ENCODE results near the gene SGIP1. TPM values are rescaled to one million over a fixed set of nuclear protein-coding genes. Genes with fewer than 3 reads are reported as not detected.

SGIP1 gene
- total and polyA plus RNA-seq, 2 of the 8 experiments (the other 6 are each of a cell fraction or from before 2014, with no cell fraction given), result 1.4 to 2.1 TPM

DNA sequence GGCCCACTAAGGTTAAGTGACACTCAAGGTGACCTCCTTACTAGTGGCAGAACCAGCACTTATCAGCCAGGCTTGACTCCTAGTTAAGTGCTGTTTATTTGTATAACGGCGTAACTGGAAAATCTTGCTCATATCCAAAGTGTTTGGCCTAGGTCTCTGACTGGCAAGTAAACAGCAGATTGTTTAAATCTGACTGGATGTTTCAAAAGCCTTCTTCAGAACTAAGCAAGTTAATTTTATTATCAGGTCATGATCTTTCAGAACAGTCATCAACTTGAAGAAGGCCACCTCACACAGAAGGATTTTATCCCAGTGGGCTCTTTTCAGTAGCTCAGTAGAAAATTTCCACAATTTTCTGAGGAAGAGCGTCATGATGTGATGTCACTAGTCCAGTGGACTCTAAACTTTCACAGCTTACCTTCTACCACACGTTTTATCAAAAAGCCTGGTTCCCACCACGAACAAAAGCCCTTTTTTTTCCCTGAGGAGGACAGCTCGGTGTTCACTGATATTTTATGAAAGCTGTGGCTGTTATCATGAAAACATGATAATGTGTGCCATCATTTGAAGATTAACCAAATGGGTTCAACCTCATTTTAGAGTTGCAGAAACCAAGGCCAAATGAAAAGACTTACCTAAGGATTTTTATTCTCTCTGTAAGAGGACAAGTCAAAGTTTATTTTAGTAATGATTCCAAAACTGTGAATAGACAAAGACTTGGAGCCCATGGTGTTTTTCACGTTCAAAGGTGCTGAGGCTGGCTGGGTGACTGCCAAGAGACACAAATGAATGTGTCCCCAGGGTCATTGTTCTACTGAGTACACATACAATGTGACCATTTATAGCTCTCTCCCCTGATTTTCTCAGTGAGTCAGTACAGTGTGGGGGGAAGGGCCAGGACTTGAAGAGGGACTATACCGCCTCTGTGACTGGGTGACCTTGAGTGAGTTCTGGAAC lies 9.1 kb downstream of the SGIP1 start (continued):
- TF ChIP-seq NRF1 (IDR thresholded peaks at IDR 0.05; ENCODE audit: low read depth, low read length), result no peak
- no peak for TF ChIP-seq SIN3A (conservative IDR thresholded peaks at IDR 0.05 in 1 of 2, IDR thresholded peaks at IDR 0.05 in 1 of 2; ENCODE audit: low read depth in 1 of 2, low read length in 2 of 2)
- TF ChIP-seq, protein P1, sequence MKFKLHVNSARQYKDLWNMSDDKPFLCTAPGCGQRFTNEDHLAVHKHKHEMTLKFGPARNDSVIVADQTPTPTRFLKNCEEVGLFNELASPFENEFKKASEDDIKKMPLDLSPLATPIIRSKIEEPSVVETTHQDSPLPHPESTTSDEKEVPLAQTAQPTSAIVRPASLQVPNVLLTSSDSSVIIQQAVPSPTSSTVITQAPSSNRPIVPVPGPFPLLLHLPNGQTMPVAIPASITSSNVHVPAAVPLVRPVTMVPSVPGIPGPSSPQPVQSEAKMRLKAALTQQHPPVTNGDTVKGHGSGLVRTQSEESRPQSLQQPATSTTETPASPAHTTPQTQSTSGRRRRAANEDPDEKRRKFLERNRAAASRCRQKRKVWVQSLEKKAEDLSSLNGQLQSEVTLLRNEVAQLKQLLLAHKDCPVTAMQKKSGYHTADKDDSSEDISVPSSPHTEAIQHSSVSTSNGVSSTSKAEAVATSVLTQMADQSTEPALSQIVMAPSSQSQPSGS (IDR thresholded peaks at IDR 0.05; ENCODE audit: low read length), result no peak
- TF ChIP-seq CBX5 (IDR thresholded peaks at IDR 0.05; ENCODE audit: low read depth, low read length), result no peak
